Upper lobe of left lung (tissue), 6 donors: ENCODE results near the gene PAMR1. TPM values are rescaled to one million over a fixed set of nuclear protein-coding genes. Genes with fewer than 3 reads are reported as not detected.
A peak's percentile ranks its signal among the peaks of the same experiment; 100 is the strongest.
"Not testable (repeated sequence)": the region's sequence is repeated elsewhere in the genome, so short reads cannot be mapped to it uniquely, and the experiment has no call there.

ENCODE experiments used
- ATAC-seq, 2 donors: fragments of 200-7000 bp; cut with Tn5 transposase; one replicate each; pipeline ENCODE4 v1.9.1; 2022; ENCODE audit warnings: mild to moderate bottlenecking in 2 of 2, moderate library complexity in 2 of 2; ENCODE audit not compliant: low FRiP score in 2 of 2
- DNase-seq, 2 donors: peaks; one replicate each; pipeline ENCODE4 v3.0.0-alpha.2; 2019 to 2020
- H3K27ac ChIP-seq, 4 donors: fragments of 200-600 bp; sonication (generic); one replicate each; pipeline ENCODE4 v1.5.1; 2016 to 2019
- H3K27me3 ChIP-seq, 4 donors: fragments of 200-600 bp; sonication (generic); one replicate each; pipeline ENCODE4 v1.5.1; 2017 to 2019
- H3K36me3 ChIP-seq, 4 donors: fragments of 200-600 bp; sonication (generic); one replicate each; pipeline ENCODE4 v1.5.1; 2016 to 2019
- H3K4me1 ChIP-seq, 4 donors: fragments of 200-600 bp; sonication (generic); one replicate each; pipeline ENCODE4 v1.5.1; 2018 to 2019
- H3K4me3 ChIP-seq, 4 donors: fragments of 200-600 bp; sonication (generic); one replicate each; pipeline ENCODE4 v1.5.1; 2017 to 2019; ENCODE audit warnings: mild to moderate bottlenecking in 2 of 4, moderate library complexity in 1 of 4
- H3K9me3 ChIP-seq, 4 donors: fragments of 200-600 bp; sonication (generic); one replicate each; pipeline ENCODE4 v1.5.1; 2018 to 2019
- EP300 ChIP-seq, 4 donors: sonication (generic); formaldehyde crosslinking; IDR thresholded peaks; one replicate each; pipeline ENCODE4 v1.5.1; 2017; ENCODE audit warnings: antibody characterized with exemption in 4 of 4, control low read depth in 2 of 4
- POLR2A ChIP-seq, 4 donors: fragments of 450-650 bp; IDR thresholded peaks; one replicate each; pipeline ENCODE4 v1.5.1; 2016 to 2017; ENCODE audit warnings: antibody characterized with exemption in 4 of 4, mild to moderate bottlenecking in 2 of 4
- POLR2AphosphoS5 ChIP-seq, 2 donors: sonication (generic); formaldehyde crosslinking; IDR thresholded peaks; one replicate each; pipeline ENCODE4 v1.5.1; 2017; ENCODE audit warnings: antibody characterized with exemption in 2 of 2
- WGBS, 2 donors: methylation state at CpG; one replicate each; pipeline ENCODE4 v1.1.5; 2017 to 2018; 5-methylcytosine and 5-hydroxymethylcytosine counted together
- total RNA-seq, 6 donors: library from RNA; depleted of rRNA in 4 of 6; stranded (reverse); fragments of >200 nt in 4 of 6; gene quantifications; one replicate each; pipeline versions ENCODE4 v1.1.0 to v1.2.1, GENCODE V29; 2016 to 2021
- TF ChIP-seq, protein P1 (sequence below), 6 experiments: fragments of 450-650 bp in 4 of 6; fragments of 200-600 bp in 2 of 6; sonication (generic) in 2 of 6; IDR thresholded peaks; one replicate each; pipeline ENCODE4 v1.5.1; 2016 to 2019; ENCODE audit warnings: antibody characterized with exemption in 6 of 6
- donor health status: DM: no; HTN: no; CAD: no; lungs with moderate emphysema.
- donor health status: DM: no; HTN: yes; CAD: no; lungs with severe emphysema.

Gene PAMR1
- total RNA-seq, 6 donors from 2014 or later: 0.30 to 7.2 (median 4.3) TPM; not detected in 1

DNA sequence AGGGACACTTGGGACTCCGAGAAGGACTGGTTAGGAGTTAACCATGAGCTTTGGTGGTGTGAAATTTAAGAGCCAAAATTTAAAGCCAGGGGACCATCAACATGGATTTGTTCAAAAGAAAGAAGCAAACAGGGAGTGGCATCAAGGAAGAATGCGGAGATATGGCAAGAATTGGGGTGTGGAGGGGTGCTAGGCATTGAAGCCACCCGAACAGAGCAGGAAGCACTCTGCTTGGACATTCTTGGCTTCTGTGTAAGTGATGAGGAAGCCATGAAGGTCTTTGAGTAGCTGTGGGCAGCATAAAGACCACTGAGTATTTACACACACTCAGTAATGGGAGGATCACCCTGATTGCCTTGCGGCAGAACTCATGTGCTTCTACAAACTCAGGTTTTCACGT lies 27.2 kb upstream of the PAMR1 start:
- TF ChIP-seq EP300 (IDR thresholded peaks at IDR 0.05) (no peak), POLR2A (IDR thresholded peaks at IDR 0.05) (no peak)
- Histone ChIP-seq H3K9me3 (no peaks in the 10 kb centered on the region), H3K27ac (no peak overlapping the region), H3K36me3 (no peaks in the 10 kb centered on the region), H3K27me3 (no peaks in the 10 kb centered on the region), H3K4me1 (peaks cover 0 to 5% (median 0%) of the 10 kb centered on the region in 4 donors), H3K4me3 (no peak overlapping the region)
- ATAC-seq (no peak), DNase-seq (no peak)
- WGBS, 2 donors: 89 to 92% methylated on average over 5 of the region's 5 CpGs

DNA sequence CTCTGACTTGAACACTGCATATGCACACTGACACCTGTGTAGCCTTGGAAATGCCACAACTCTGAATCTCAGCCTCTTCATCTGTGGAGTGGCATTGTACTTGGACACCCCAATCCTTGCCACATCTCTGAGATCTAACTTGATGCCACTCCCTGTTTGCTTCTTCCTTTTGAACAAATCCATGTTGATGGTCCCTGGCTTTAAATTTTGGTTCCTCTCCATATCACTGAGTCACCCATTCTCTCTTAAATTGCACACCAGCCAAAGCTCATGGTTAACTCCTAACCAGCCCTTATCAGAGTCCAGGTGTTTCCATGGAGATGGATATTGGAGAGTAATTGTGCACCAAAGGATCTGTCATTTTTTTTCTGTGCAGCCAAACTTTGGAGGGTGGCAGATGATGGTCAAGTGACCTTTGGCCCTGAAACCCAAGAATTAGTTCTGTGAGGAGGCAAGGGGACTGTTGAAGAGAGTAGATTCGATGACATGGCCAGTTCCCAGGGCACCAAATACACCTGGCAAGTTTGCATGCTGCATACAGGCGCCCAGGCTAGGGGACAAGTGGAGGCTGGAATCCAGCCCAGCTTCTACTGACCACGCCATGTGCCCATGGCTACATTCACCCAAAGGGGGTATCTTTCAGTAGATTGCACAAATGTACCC lies 25.1 kb upstream of the PAMR1 start:
- 85 to 88% methylated on average over 3 of the region's 3 CpGs for WGBS, 2 donors

DNA sequence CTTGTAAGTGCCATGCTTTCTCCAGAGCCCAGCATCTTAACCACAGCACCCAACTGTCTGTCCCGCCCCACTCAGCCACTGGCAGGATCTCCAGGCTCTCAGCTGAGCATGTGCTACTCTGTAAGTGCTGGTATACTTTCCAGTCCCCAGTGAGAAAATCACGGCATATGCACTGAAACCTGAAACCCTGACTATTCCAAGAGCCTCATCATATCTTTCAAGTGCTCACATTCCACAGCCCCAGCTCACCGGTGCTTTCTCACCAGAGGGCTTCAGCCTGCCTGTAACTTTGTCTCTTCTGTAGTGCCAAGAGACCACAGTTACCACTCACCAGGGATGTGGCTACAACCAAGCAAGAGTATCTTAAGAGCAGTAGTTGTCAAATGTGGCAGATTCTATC lies 24.4 kb upstream of the PAMR1 start:
- peak in 1 of 2 donors; percentile 56 for DNase-seq
- H3K27me3 ChIP-seq: no peaks in the 10 kb centered on the region
- WGBS, 2 donors: 39 to 50% methylated on average over 3 of the region's 3 CpGs
- H3K36me3 ChIP-seq: no peaks in the 10 kb centered on the region
- H3K4me3 ChIP-seq: no peak overlapping the region
- no peaks in the 10 kb centered on the region for H3K9me3 ChIP-seq
- peaks cover 0 to 5% (median 0%) of the 10 kb centered on the region in 4 donors for H3K4me1 ChIP-seq
- TF ChIP-seq POLR2AphosphoS5 (IDR thresholded peaks at IDR 0.05) (no peak), EP300 (IDR thresholded peaks at IDR 0.05) (no peak), POLR2A (IDR thresholded peaks at IDR 0.05) (no peak)
- TF ChIP-seq, protein P1, sequence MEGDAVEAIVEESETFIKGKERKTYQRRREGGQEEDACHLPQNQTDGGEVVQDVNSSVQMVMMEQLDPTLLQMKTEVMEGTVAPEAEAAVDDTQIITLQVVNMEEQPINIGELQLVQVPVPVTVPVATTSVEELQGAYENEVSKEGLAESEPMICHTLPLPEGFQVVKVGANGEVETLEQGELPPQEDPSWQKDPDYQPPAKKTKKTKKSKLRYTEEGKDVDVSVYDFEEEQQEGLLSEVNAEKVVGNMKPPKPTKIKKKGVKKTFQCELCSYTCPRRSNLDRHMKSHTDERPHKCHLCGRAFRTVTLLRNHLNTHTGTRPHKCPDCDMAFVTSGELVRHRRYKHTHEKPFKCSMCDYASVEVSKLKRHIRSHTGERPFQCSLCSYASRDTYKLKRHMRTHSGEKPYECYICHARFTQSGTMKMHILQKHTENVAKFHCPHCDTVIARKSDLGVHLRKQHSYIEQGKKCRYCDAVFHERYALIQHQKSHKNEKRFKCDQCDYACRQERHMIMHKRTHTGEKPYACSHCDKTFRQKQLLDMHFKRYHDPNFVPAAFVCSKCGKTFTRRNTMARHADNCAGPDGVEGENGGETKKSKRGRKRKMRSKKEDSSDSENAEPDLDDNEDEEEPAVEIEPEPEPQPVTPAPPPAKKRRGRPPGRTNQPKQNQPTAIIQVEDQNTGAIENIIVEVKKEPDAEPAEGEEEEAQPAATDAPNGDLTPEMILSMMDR (IDR thresholded peaks at IDR 0.05): no peak
- H3K27ac ChIP-seq: no peak overlapping the region
- peak; percentile 57 to 80 for ATAC-seq

More for the DNA sequence above, 25.1 kb upstream of the PAMR1 start:
- TF ChIP-seq POLR2A (IDR thresholded peaks at IDR 0.05): no peak
- TF ChIP-seq POLR2AphosphoS5 (IDR thresholded peaks at IDR 0.05): no peak
- TF ChIP-seq EP300 (IDR thresholded peaks at IDR 0.05): no peak
- TF ChIP-seq, protein P1 (IDR thresholded peaks at IDR 0.05): no peak
- no peak for DNase-seq
- H3K4me3 ChIP-seq: no peak overlapping the region
- H3K27me3 ChIP-seq: no peaks in the 10 kb centered on the region
- no peak for ATAC-seq
- H3K36me3 ChIP-seq: no peaks in the 10 kb centered on the region
- H3K9me3 ChIP-seq: no peaks in the 10 kb centered on the region
- H3K27ac ChIP-seq: no peak overlapping the region
- peaks cover 0 to 5% (median 0%) of the 10 kb centered on the region in 4 donors for H3K4me1 ChIP-seq

DNA sequence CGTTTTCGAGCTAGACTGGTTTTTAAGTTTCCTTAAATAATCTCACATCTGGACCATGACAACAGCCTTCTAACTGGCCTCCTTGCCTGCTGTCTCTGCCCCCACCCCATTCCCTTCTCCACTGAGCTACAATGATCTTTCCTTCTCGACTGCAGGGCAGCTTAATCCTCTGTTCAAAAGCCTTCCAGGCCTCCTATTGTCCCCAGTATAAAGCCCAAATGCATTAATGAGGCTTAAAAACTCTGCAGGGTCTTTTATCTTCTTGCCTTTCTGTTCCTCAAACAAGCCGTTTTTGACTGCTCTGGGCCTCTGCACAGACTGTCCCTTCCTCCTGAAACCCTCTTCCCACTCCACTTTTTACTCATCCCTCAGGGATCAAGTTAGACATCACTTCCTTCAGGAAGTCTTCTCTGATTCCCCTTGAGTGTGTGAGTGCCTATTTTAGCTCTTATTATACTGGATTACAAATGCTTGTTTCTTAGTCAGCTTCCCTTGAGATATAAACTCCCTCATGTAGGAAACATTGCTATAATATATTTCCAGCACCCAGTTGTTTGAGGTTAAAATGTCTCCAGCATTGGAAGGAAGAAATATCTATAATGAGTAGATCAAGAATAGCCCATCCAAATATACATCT lies 23.6 kb upstream of the PAMR1 start:
- no peak for TF ChIP-seq POLR2A (IDR thresholded peaks at IDR 0.05)
- no peak for TF ChIP-seq EP300 (IDR thresholded peaks at IDR 0.05)
- no peak for TF ChIP-seq POLR2AphosphoS5 (IDR thresholded peaks at IDR 0.05)
- TF ChIP-seq, protein P1 (IDR thresholded peaks at IDR 0.05): no peak
- DNase-seq (no peak), ATAC-seq (no peak)
- 58 to 67% methylated on average over 4 of the region's 4 CpGs for WGBS, 2 donors
- Histone ChIP-seq H3K4me1 (peaks cover 0 to 5% (median 0%) of the 10 kb centered on the region in 4 donors), H3K27ac (no peak overlapping the region), H3K9me3 (no peaks in the 10 kb centered on the region), H3K27me3 (no peaks in the 10 kb centered on the region), H3K36me3 (no peaks in the 10 kb centered on the region), H3K4me3 (no peak overlapping the region)

DNA sequence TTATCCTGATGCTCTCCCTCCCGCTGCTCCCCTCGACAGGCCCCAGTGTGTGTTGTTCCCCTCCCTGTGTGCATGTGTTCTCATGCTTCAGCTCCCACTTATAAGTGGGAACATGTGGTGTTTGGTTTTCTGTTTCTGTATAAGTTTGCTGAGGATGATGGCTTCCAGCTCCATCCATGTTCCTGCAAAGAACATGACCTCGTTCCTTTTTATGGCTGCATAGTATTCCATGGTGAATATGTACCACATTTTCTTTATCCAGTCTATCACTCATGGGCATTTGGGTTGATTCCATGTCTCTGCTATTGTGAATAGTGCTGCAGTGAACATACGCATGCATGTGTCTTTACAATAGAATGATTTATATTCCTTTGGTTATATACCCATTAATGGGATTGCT lies 22.6 kb upstream of the PAMR1 start:
- not testable (repeated sequence) for H3K27ac ChIP-seq, ATAC-seq, H3K9me3 ChIP-seq, H3K27me3 ChIP-seq, H3K36me3 ChIP-seq, H3K4me3 ChIP-seq, DNase-seq, H3K4me1 ChIP-seq
- WGBS, 2 donors: 88 to 89% methylated on average over 4 of the region's 4 CpGs
